T-helper 1 cell treated with Interleukin-12 subunit alpha and Interleukin-12 subunit beta and Interleukin-4 antibody, amounts not matched to agents 30 μg/mL and 1 μg/mL, for 36 hours (primary cell): ENCODE measurements around the gene GPRC5B.

Experiments
- H3K27ac Mint-ChIP-seq: one replicate; pipeline ENCODE4 v1.8.0; 2021; ENCODE audit warnings: mild to moderate bottlenecking, mixed read lengths
- H3K27me3 Mint-ChIP-seq: one replicate; pipeline ENCODE4 v1.8.0; 2021; ENCODE audit warnings: low read depth, mixed read lengths
- H3K36me3 Mint-ChIP-seq: one replicate; pipeline ENCODE4 v1.8.0; 2021; ENCODE audit warnings: low read depth, mixed read lengths
- H3K4me1 Mint-ChIP-seq: one replicate; pipeline ENCODE4 v1.8.0; 2021; ENCODE audit warnings: low read depth, mixed read lengths
- H3K4me3 Mint-ChIP-seq: one replicate; pipeline ENCODE4 v1.8.0; 2021; ENCODE audit warnings: mild to moderate bottlenecking, moderate library complexity, mixed read lengths
- H3K9me3 Mint-ChIP-seq: one replicate; pipeline ENCODE4 v1.8.0; 2021; ENCODE audit warnings: mixed read lengths

GPRC5B gene

GRCh38 chr16:19871721-19872120, 12.9 kb downstream of the GPRC5B start:
- no peak overlapping the region for H3K27ac Mint-ChIP-seq
- no peak overlapping the region for H3K4me3 Mint-ChIP-seq
- no peaks in the 10 kb centered on the region for H3K27me3 Mint-ChIP-seq
- H3K9me3 Mint-ChIP-seq: no peaks in the 10 kb centered on the region
- H3K4me1 Mint-ChIP-seq: no peaks in the 10 kb centered on the region
- no peaks in the 10 kb centered on the region for H3K36me3 Mint-ChIP-seq

DNA sequence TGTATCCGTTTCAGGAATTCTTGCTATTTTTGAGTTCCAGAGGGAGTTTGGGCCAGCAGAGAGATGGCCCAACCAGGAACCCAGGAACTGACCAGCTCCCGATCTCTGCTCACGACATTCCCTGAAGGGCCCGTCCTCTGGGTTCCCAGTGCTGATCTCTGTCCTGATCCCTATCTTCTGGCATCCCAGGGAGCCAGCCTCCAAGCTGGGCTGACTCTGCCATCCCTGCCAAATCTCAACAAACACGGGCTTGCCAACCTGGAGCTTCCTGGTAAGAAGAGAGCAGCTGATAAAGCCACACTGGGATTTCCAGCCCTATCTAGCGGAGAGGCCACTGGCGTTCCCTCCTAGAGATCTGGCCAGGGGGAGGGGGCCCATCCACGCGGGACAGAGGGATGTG, 16.2 kb downstream of the GPRC5B start:
- H3K36me3 Mint-ChIP-seq: no peaks in the 10 kb centered on the region
- H3K4me3 Mint-ChIP-seq: no peak overlapping the region
- H3K9me3 Mint-ChIP-seq: no peaks in the 10 kb centered on the region
- no peaks in the 10 kb centered on the region for H3K4me1 Mint-ChIP-seq
- H3K27me3 Mint-ChIP-seq: no peaks in the 10 kb centered on the region
- no peak overlapping the region for H3K27ac Mint-ChIP-seq

DNA sequence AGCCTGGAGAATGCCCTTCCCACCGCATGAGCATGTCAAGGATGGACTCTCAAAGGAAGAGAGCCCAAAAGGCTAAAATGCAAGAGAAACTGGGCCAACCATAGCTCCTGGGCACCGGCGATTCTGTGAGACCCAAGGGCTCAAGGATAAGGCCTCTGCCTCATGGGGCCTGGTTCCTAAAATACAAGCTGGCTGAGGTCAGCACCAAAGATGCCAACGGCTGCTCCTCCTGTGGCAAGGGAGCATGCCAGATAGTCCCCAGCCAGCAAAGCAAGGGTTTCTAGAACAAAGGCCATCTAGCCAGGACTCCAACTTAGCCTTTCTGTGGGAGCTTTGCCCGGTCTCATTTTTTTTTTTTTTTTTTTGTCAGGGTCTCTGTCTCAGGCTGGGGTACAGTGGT, 20.1 kb downstream of the GPRC5B start:
- Mint-ChIP-seq H3K36me3 (no peaks in the 10 kb centered on the region), H3K9me3 (no peaks in the 10 kb centered on the region), H3K4me1 (no peaks in the 10 kb centered on the region), H3K27me3 (no peaks in the 10 kb centered on the region), H3K27ac (no peak overlapping the region), H3K4me3 (no peak overlapping the region)

- H3K27me3 Mint-ChIP-seq: no peaks in the 10 kb centered on the region
- H3K27ac Mint-ChIP-seq: no peak overlapping the region
- H3K4me1 Mint-ChIP-seq: no peaks in the 10 kb centered on the region
- H3K36me3 Mint-ChIP-seq: no peaks in the 10 kb centered on the region
- no peaks in the 10 kb centered on the region for H3K9me3 Mint-ChIP-seq
- no peak overlapping the region for H3K4me3 Mint-ChIP-seq
Observed at GRCh38 chr16:19863990-19864389, 20.7 kb downstream of the GPRC5B start.

- Mint-ChIP-seq H3K27me3 (no peaks in the 10 kb centered on the region), H3K9me3 (no peaks in the 10 kb centered on the region), H3K27ac (no peak overlapping the region), H3K4me1 (no peaks in the 10 kb centered on the region), H3K4me3 (no peak overlapping the region), H3K36me3 (no peaks in the 10 kb centered on the region)
Observed at GRCh38 chr16:19861811-19862327, 22.8 kb downstream of the GPRC5B start.

DNA sequence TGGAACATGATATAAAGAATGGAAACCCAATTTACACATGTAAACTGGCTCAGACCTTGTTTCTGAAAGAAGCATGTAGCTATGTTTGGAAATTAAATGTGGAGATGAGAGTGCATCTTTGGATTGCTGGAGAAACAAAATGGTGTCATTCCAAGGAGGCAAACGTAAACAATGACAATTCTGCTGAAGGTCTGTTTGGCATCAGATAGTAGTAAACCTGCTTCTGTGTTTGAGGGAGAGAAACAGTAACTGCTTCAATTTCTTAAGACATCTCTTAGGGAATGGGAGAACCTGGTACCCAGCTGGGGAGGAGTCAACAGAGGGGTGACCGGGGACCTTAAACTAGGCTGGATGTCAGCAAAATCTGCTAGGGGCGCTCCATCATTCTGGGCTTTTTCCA, 23.5 kb downstream of the GPRC5B start:
- Mint-ChIP-seq H3K36me3 (no peaks in the 10 kb centered on the region), H3K4me3 (no peak overlapping the region), H3K27me3 (no peaks in the 10 kb centered on the region), H3K27ac (no peak overlapping the region), H3K9me3 (no peaks in the 10 kb centered on the region), H3K4me1 (no peaks in the 10 kb centered on the region)

DNA sequence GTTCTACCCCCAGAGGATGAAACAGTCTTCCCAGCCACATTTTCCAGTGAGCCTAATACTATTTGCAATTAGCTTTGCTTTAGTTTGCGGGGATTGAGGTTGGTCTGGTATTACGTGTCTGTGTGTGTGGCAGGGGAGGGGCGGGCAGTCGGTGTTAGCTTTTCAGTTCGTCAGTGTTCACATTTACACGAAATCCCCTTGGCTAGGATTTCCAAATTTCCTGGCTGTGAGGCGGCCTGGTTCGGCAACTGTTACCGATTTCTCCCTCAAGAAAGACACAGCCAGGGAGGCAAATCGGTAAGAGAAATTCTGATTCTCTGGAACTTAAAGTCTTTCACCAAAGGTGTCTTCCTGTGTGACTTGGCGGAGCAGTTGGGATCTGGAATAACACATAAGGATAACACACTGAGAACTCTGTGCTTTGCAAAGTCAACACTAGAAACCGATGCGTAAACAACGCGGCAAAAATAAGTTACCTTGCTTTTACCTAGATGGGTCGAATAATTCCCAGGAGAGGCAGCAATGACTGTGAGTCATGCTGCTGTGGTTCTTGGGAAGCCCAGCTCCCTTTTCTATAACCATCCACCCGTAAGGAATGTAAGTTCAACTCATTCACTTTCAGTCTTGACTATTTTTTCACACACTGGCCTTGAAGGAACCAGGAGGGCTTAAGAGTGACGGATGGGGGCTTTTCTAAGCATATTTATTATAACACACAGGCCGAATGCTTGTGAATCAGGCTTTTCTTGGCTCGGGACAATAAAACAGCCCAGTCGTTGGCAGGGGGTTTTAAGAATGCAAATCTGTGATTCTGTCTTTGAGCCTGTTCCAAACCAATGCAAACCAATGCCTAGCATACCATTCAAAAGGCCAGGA, 24.2 kb downstream of the GPRC5B start:
- Mint-ChIP-seq H3K27ac (no peak overlapping the region), H3K9me3 (no peaks in the 10 kb centered on the region), H3K4me3 (no peak overlapping the region), H3K27me3 (no peaks in the 10 kb centered on the region), H3K36me3 (no peaks in the 10 kb centered on the region), H3K4me1 (no peaks in the 10 kb centered on the region)

- Mint-ChIP-seq H3K9me3 (no peaks in the 10 kb centered on the region), H3K27ac (no peak overlapping the region), H3K4me3 (no peak overlapping the region), H3K36me3 (no peaks in the 10 kb centered on the region), H3K27me3 (no peaks in the 10 kb centered on the region), H3K4me1 (no peaks in the 10 kb centered on the region)
Observed at GRCh38 chr16:19859603-19860002, 25.0 kb downstream of the GPRC5B start.

DNA sequence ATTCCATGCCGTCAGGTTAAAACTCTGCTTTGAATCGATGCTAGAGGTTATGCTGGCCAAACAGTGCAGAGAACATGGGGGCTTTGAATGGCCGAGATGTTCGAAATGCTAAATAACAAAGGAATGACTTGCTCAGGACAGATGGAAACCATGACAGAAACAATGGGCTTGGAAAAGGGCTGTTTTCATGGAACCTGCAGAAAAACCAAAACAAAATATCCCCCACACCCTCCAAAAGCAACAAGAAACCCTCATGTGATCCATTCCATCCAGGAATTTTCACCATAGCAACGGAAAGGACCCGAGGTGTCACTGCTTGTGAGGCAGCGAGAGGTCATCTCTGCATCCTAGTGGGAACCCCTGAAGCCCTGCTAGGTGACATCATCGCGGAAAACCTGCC, 25.5 kb downstream of the GPRC5B start:
- no peaks in the 10 kb centered on the region for H3K36me3 Mint-ChIP-seq
- H3K27ac Mint-ChIP-seq: no peak overlapping the region
- no peaks in the 10 kb centered on the region for H3K27me3 Mint-ChIP-seq
- H3K9me3 Mint-ChIP-seq: no peaks in the 10 kb centered on the region
- H3K4me1 Mint-ChIP-seq: no peaks in the 10 kb centered on the region
- no peak overlapping the region for H3K4me3 Mint-ChIP-seq

- H3K9me3 Mint-ChIP-seq: no peaks in the 10 kb centered on the region
- H3K4me1 Mint-ChIP-seq: no peaks in the 10 kb centered on the region
- H3K4me3 Mint-ChIP-seq: no peak overlapping the region
- no peak overlapping the region for H3K27ac Mint-ChIP-seq
- no peaks in the 10 kb centered on the region for H3K36me3 Mint-ChIP-seq
- no peaks in the 10 kb centered on the region for H3K27me3 Mint-ChIP-seq
Observed at GRCh38 chr16:19858340-19859018, 26.2 kb downstream of the GPRC5B start.

GRCh38 chr16:19857593-19858339, 26.9 kb downstream of the GPRC5B start:
- Mint-ChIP-seq H3K9me3 (no peaks in the 10 kb centered on the region), H3K4me1 (no peaks in the 10 kb centered on the region), H3K36me3 (no peaks in the 10 kb centered on the region), H3K27me3 (no peaks in the 10 kb centered on the region), H3K27ac (no peak overlapping the region), H3K4me3 (no peak overlapping the region)

- no peaks in the 10 kb centered on the region for H3K4me1 Mint-ChIP-seq
- H3K27me3 Mint-ChIP-seq: no peaks in the 10 kb centered on the region
- H3K4me3 Mint-ChIP-seq: no peak overlapping the region
Observed at GRCh38 chr16:19856120-19856519, 28.5 kb downstream of the GPRC5B start.

DNA sequence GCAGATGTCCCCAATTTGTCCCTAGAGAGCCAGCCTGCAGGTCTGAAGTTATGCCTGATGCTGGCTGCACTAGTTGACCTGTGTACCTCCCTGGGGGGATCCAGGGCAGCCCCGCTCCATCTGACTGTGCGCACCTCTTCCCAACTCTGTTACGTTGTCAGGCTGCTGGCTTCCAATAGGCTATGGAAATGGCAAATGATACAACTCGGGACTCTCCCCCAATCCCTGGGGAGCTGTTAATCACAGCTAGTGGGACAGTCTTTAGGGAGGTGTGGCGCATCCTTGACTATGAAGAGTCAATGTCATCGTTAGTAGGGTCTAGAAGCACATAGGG, 30.1 kb downstream of the GPRC5B start:
- Mint-ChIP-seq H3K36me3 (no peaks in the 10 kb centered on the region), H3K4me1 (no peaks in the 10 kb centered on the region), H3K27ac (no peak overlapping the region), H3K4me3 (no peak overlapping the region), H3K27me3 (no peaks in the 10 kb centered on the region), H3K9me3 (no peaks in the 10 kb centered on the region)

More at GRCh38 chr16:19856120-19856519, 28.5 kb downstream of the GPRC5B start:
- Mint-ChIP-seq H3K27ac (no peak overlapping the region), H3K9me3 (no peaks in the 10 kb centered on the region), H3K36me3 (no peaks in the 10 kb centered on the region)

GRCh38 chr16:19853742-19854542, 30.7 kb downstream of the GPRC5B start:
- H3K4me1 Mint-ChIP-seq: no peaks in the 10 kb centered on the region
- no peaks in the 10 kb centered on the region for H3K36me3 Mint-ChIP-seq
- no peak overlapping the region for H3K27ac Mint-ChIP-seq
- H3K27me3 Mint-ChIP-seq: no peaks in the 10 kb centered on the region
- no peak overlapping the region for H3K4me3 Mint-ChIP-seq
- no peaks in the 10 kb centered on the region for H3K9me3 Mint-ChIP-seq
